Measurements from ENCODE around the gene GRIA2.

GRCh38 chr4:157265281-157265680 lies 44.8 kb downstream of the GRIA2 start:
- no peak for TF ChIP-seq CTCF (IDR thresholded peaks at IDR 0.05)
- no peak for TF ChIP-seq POLR2A (IDR thresholded peaks at IDR 0.05)
